ENCODE results near the gene KLHL36. TPM values are rescaled to one million over a fixed set of nuclear protein-coding genes. Genes with fewer than 3 reads are reported as not detected.
"Not testable (repeated sequence)": the region's sequence is repeated elsewhere in the genome, so short reads cannot be mapped to it uniquely, and the experiment has no call there.

KLHL36 gene
- total RNA-seq, 1 experiment from 2014 or later = 56.1 TPM

GRCh38 chr16:84618581-84619460, 29.5 kb upstream of the KLHL36 start:
- H3K27ac Mint-ChIP-seq = peak overlapping the region; percentile 77
- POLR2A ChIA-PET = interaction anchor here (0.6 to 1.6 kb wide), 5 partner anchors 19 to 87 kb away, joined by 3 to 8 read pairs (median 3); no protein-coding TSS in a partner anchor
- CTCF ChIA-PET = interaction anchor here (0.6 to 3.1 kb wide), 17 partner anchors 11 to 467 kb away, joined by 3 to 20 read pairs (median 4); no protein-coding TSS in a partner anchor
- peaks cover 2% of the 10 kb centered on the region; the same call in 1 of the 2 replicates for H3K36me3 Mint-ChIP-seq
- peaks cover 48% of the 10 kb centered on the region for H3K4me1 Mint-ChIP-seq
- TF ChIP-seq, protein P1, sequence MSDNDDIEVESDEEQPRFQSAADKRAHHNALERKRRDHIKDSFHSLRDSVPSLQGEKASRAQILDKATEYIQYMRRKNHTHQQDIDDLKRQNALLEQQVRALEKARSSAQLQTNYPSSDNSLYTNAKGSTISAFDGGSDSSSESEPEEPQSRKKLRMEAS (CRISPR knock-in tag; IDR thresholded peaks at IDR 0.05) = peak; percentile 36; the same call in 1 of the 2 replicates
- TF ChIP-seq, protein P2, sequence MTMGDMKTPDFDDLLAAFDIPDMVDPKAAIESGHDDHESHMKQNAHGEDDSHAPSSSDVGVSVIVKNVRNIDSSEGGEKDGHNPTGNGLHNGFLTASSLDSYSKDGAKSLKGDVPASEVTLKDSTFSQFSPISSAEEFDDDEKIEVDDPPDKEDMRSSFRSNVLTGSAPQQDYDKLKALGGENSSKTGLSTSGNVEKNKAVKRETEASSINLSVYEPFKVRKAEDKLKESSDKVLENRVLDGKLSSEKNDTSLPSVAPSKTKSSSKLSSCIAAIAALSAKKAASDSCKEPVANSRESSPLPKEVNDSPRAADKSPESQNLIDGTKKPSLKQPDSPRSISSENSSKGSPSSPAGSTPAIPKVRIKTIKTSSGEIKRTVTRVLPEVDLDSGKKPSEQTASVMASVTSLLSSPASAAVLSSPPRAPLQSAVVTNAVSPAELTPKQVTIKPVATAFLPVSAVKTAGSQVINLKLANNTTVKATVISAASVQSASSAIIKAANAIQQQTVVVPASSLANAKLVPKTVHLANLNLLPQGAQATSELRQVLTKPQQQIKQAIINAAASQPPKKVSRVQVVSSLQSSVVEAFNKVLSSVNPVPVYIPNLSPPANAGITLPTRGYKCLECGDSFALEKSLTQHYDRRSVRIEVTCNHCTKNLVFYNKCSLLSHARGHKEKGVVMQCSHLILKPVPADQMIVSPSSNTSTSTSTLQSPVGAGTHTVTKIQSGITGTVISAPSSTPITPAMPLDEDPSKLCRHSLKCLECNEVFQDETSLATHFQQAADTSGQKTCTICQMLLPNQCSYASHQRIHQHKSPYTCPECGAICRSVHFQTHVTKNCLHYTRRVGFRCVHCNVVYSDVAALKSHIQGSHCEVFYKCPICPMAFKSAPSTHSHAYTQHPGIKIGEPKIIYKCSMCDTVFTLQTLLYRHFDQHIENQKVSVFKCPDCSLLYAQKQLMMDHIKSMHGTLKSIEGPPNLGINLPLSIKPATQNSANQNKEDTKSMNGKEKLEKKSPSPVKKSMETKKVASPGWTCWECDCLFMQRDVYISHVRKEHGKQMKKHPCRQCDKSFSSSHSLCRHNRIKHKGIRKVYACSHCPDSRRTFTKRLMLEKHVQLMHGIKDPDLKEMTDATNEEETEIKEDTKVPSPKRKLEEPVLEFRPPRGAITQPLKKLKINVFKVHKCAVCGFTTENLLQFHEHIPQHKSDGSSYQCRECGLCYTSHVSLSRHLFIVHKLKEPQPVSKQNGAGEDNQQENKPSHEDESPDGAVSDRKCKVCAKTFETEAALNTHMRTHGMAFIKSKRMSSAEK (CRISPR knock-in tag; IDR thresholded peaks at IDR 0.05; ENCODE audit: borderline replicate concordance) = no peak
- TF ChIP-seq ZNF423 (CRISPR knock-in tag; IDR thresholded peaks at IDR 0.05) (peak; percentile 15; the same call in 1 of the 2 replicates), NFE2L1 (CRISPR knock-in tag; IDR thresholded peaks at IDR 0.05) (0 out of 2 replicates have a peak, but pooled peaks have one; percentile 20)
- DNase-seq (ENCODE audit: low spot score) (peak; percentile 78), ATAC-seq (peak; percentile 15)
- H3K4me3 Mint-ChIP-seq = peak overlapping the region; percentile 54
- H3K27me3 Mint-ChIP-seq (ENCODE audit: low read depth) = peaks cover 11% of the 10 kb centered on the region
- H3K9me3 Mint-ChIP-seq = no peaks in the 10 kb centered on the region

- H3K4me3 Mint-ChIP-seq; H3K27ac Mint-ChIP-seq; POLR2A ChIA-PET; DNase-seq (ENCODE audit: low spot score); H3K9me3 Mint-ChIP-seq; H3K36me3 Mint-ChIP-seq; ATAC-seq: not testable (repeated sequence)
- H3K4me1 Mint-ChIP-seq = peaks cover 36% of the 10 kb centered on the region
- CTCF ChIA-PET = interaction anchor here (0.9 to 3.8 kb wide), 7 partner anchors 26 to 115 kb away, joined by 3 to 50 read pairs (median 8); no protein-coding TSS in a partner anchor
- H3K27me3 Mint-ChIP-seq (ENCODE audit: low read depth) = peaks cover 11% of the 10 kb centered on the region
Observed at GRCh38 chr16:84620913-84621312, 27.4 kb upstream of the KLHL36 start.

- Mint-ChIP-seq H3K4me3 (no peak overlapping the region), H3K9me3 (no peaks in the 10 kb centered on the region), H3K27ac (no peak overlapping the region), H3K36me3 (no peaks in the 10 kb centered on the region), H3K27me3 (ENCODE audit: low read depth) (no peaks in the 10 kb centered on the region), H3K4me1 (peaks cover 18% of the 10 kb centered on the region)
- POLR2A ChIA-PET = no interaction called here
- CTCF ChIA-PET = no interaction called here
- DNase-seq (ENCODE audit: low spot score) = no peak
- no peak for ATAC-seq
- TF ChIP-seq, protein P3, sequence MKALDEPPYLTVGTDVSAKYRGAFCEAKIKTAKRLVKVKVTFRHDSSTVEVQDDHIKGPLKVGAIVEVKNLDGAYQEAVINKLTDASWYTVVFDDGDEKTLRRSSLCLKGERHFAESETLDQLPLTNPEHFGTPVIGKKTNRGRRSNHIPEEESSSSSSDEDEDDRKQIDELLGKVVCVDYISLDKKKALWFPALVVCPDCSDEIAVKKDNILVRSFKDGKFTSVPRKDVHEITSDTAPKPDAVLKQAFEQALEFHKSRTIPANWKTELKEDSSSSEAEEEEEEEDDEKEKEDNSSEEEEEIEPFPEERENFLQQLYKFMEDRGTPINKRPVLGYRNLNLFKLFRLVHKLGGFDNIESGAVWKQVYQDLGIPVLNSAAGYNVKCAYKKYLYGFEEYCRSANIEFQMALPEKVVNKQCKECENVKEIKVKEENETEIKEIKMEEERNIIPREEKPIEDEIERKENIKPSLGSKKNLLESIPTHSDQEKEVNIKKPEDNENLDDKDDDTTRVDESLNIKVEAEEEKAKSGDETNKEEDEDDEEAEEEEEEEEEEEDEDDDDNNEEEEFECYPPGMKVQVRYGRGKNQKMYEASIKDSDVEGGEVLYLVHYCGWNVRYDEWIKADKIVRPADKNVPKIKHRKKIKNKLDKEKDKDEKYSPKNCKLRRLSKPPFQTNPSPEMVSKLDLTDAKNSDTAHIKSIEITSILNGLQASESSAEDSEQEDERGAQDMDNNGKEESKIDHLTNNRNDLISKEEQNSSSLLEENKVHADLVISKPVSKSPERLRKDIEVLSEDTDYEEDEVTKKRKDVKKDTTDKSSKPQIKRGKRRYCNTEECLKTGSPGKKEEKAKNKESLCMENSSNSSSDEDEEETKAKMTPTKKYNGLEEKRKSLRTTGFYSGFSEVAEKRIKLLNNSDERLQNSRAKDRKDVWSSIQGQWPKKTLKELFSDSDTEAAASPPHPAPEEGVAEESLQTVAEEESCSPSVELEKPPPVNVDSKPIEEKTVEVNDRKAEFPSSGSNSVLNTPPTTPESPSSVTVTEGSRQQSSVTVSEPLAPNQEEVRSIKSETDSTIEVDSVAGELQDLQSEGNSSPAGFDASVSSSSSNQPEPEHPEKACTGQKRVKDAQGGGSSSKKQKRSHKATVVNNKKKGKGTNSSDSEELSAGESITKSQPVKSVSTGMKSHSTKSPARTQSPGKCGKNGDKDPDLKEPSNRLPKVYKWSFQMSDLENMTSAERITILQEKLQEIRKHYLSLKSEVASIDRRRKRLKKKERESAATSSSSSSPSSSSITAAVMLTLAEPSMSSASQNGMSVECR (CRISPR knock-in tag; IDR thresholded peaks at IDR 0.05; ENCODE audit: borderline replicate concordance) = no peak
- TF ChIP-seq SP1 (CRISPR knock-in tag; conservative IDR thresholded peaks at IDR 0.05) = no peak
Observed at GRCh38 chr16:84625556-84625955, 22.8 kb upstream of the KLHL36 start.

DNA sequence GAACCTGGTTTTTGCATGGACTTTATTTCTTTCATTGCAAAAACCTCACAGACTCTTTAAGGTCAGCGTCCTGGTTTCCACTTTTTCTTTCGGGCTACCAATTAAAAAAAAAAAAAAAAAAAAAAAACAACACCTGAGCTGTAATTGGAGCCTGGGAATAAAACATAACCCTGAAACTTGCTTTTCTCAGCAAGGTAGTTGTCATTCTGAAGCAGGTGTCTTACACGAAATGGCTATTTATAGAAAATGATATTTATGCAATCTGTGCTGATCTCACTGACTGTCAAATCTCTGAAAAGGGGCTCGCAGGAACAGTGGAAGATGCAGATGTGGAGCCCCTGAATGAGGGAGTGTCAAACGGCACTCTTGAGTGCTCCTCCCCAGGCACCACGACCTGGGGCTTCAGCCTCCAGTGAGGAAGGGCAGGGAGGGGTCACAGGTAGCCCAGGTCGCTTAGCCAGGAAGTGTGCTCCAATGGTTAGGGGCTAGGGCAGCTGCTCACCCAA, 20.0 kb upstream of the KLHL36 start:
- H3K4me3 Mint-ChIP-seq = no peak overlapping the region
- ATAC-seq = no peak
- CTCF ChIA-PET = interaction anchor here (0.6 to 1.7 kb wide), 5 partner anchors 38 to 117 kb away, joined by 3 to 10 read pairs (median 4); no protein-coding TSS in a partner anchor
- peaks cover 6% of the 10 kb centered on the region for H3K4me1 Mint-ChIP-seq
- H3K27me3 Mint-ChIP-seq (ENCODE audit: low read depth) = no peaks in the 10 kb centered on the region
- H3K36me3 Mint-ChIP-seq = no peaks in the 10 kb centered on the region
- H3K9me3 Mint-ChIP-seq = no peaks in the 10 kb centered on the region
- no peak for DNase-seq (ENCODE audit: low spot score)
- POLR2A ChIA-PET = no interaction called here
- H3K27ac Mint-ChIP-seq = no peak overlapping the region
- TF ChIP-seq MXD4 (CRISPR knock-in tag; IDR thresholded peaks at IDR 0.05; ENCODE audit: borderline replicate concordance) (no peak), E2F1 (CRISPR knock-in tag; IDR thresholded peaks at IDR 0.05) (no peak), ETV6 (CRISPR knock-in tag; IDR thresholded peaks at IDR 0.05) (no peak), FOXP1 (CRISPR knock-in tag; IDR thresholded peaks at IDR 0.05; ENCODE audit: borderline replicate concordance) (no peak), HMGA2 (CRISPR knock-in tag; IDR thresholded peaks at IDR 0.05) (no peak), ZNF121 (CRISPR knock-in tag; IDR thresholded peaks at IDR 0.05) (no peak)
- TF ChIP-seq, protein P4, sequence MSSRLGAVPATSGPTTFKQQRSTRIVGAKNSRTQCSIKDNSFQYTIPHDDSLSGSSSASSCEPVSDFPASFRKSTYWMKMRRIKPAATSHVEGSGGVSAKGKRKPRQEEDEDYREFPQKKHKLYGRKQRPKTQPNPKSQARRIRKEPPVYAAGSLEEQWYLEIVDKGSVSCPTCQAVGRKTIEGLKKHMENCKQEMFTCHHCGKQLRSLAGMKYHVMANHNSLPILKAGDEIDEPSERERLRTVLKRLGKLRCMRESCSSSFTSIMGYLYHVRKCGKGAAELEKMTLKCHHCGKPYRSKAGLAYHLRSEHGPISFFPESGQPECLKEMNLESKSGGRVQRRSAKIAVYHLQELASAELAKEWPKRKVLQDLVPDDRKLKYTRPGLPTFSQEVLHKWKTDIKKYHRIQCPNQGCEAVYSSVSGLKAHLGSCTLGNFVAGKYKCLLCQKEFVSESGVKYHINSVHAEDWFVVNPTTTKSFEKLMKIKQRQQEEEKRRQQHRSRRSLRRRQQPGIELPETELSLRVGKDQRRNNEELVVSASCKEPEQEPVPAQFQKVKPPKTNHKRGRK (CRISPR knock-in tag; IDR thresholded peaks at IDR 0.05; ENCODE audit: borderline replicate concordance) = no peak
